Transverse colon (tissue), 4 donors: ENCODE measurements around the gene CCBE1. TPM values are rescaled to one million over a fixed set of nuclear protein-coding genes. Genes with fewer than 3 reads are reported as not detected.

Experiments
- DNase-seq: peaks from one replicate; pipeline ENCODE4 v3.0.0-alpha.2; 2019
- H3K27ac ChIP-seq, 4 donors: fragments of 200-600 bp; sonication (generic); 2 replicates each; pipeline ENCODE4 v1.5.1; 2016 to 2018; ENCODE audit warnings: inconsistent platforms in 4 of 4
- H3K27me3 ChIP-seq: fragments of 200-600 bp; sonication (generic); 2 replicates; pipeline ENCODE4 v1.5.1; 2017; ENCODE audit warnings: inconsistent platforms
- H3K36me3 ChIP-seq, 4 donors: fragments of 200-600 bp; sonication (generic); 2 replicates each; pipeline ENCODE4 v1.5.1; 2017 to 2019; ENCODE audit warnings: inconsistent platforms in 4 of 4
- H3K4me1 ChIP-seq, 4 donors: fragments of 200-600 bp; sonication (generic); 2 replicates each; pipeline ENCODE4 v1.5.1; 2017 to 2020; ENCODE audit warnings: inconsistent platforms in 4 of 4
- H3K4me3 ChIP-seq, 4 donors: fragments of 200-600 bp; sonication (generic); 1 replicate in 1 of 4; 2 replicates in 3 of 4; pipeline versions ENCODE4 v1.5.1 to v1.6.1; 2017 to 2019; ENCODE audit warnings: inconsistent platforms in 4 of 4
- H3K9me3 ChIP-seq, 2 donors: fragments of 200-600 bp; sonication (generic); 2 replicates each; pipeline ENCODE4 v1.5.1; 2017 to 2019; ENCODE audit warnings: inconsistent platforms in 2 of 2
- CTCF ChIP-seq, 5 experiments: fragments of 200-600 bp in 3 of 5; fragments of 450-650 bp in 2 of 5; sonication (generic) in 3 of 5; IDR thresholded peaks; 1 replicate in 2 of 5; 2 replicates in 3 of 5; pipeline ENCODE4 v1.5.1; 2016 to 2017; ENCODE audit warnings: antibody characterized with exemption in 5 of 5, inconsistent platforms in 3 of 5, mild to moderate bottlenecking in 2 of 5, moderate library complexity in 1 of 5
- EP300 ChIP-seq: sonication (generic); formaldehyde crosslinking; IDR thresholded peaks from one replicate; pipeline ENCODE4 v1.6.1; 2017; ENCODE audit warnings: antibody characterized with exemption, low read depth
- POLR2A ChIP-seq: fragments of 450-650 bp; IDR thresholded peaks from one replicate; pipeline ENCODE4 v1.6.1; 2016; ENCODE audit warnings: antibody characterized with exemption, mild to moderate bottlenecking, moderate library complexity
- POLR2AphosphoS5 ChIP-seq, 3 donors: sonication (generic); formaldehyde crosslinking; IDR thresholded peaks; one replicate each; pipeline ENCODE4 v1.6.1; 2016; ENCODE audit warnings: antibody characterized with exemption in 3 of 3
- WGBS, 2 donors: methylation state at CpG; one replicate each; pipeline ENCODE4 v1.1.5; 2018; ENCODE audit warnings: low coverage in 1 of 2; 5-methylcytosine and 5-hydroxymethylcytosine counted together
- in situ Hi-C, 4 donors: fragments of 200-750 bp; cut with MboI; loops; one replicate each; pipeline versions ENCODE4 v1.15.0 to v1.15.1; 2017; ENCODE audit warnings: low sequenced_read_pairs in 3 of 4, low pct_ligation_motif_present in 1 of 4, low pct_unique_long_range_greater_than_20kb in 1 of 4
- intact Hi-C: fragments of 100-400 bp; cut with DNase I; formaldehyde crosslinking; loops from one replicate; pipeline ENCODE4 v1.15.1; 2023; ENCODE audit warnings: low total_unique reads
- total RNA-seq, 4 donors: library from RNA; depleted of rRNA; stranded (reverse); fragments of >200 nt; gene quantifications; one replicate each; pipeline ENCODE4 v1.1.0, GENCODE V29; 2016

CCBE1 gene
- total RNA-seq, 4 donors from 2014 or later = 6.1 to 43.0 (median 15.7) TPM

GRCh38 chr18:59451073-59451472, 246.2 kb downstream of the CCBE1 start:
- H3K4me3 ChIP-seq = no peak overlapping the region
- H3K9me3 ChIP-seq = no peaks in the 10 kb centered on the region
- DNase-seq = no peak
- intact Hi-C loops = no loop called here
- TF ChIP-seq POLR2A (no peak), POLR2AphosphoS5 (IDR thresholded peaks at IDR 0.05) (no peak), EP300 (no peak)
- no peak overlapping the region for H3K27ac ChIP-seq
- in situ Hi-C loops = loop anchor here in 1 of 4 donors (25.0 kb wide), 1 partner anchor 361 kb away; no protein-coding TSS in a partner anchor
- peaks cover 0 to 3% (median 0%) of the 10 kb centered on the region in 4 donors for H3K4me1 ChIP-seq
- H3K36me3 ChIP-seq = no peaks in the 10 kb centered on the region
- 53% methylated on average over 6 of the region's 6 CpGs; no CpG with 5 or more reads in 1 of the 2 donors for WGBS, 2 donors
- H3K27me3 ChIP-seq = no peaks in the 10 kb centered on the region

GRCh38 chr18:59448546-59448945, 248.7 kb downstream of the CCBE1 start:
- no peak for DNase-seq
- intact Hi-C loops (no loop called here), in situ Hi-C loops (no loop called here)
- Histone ChIP-seq H3K27me3 (no peaks in the 10 kb centered on the region), H3K27ac (no peak overlapping the region), H3K9me3 (no peaks in the 10 kb centered on the region), H3K4me3 (no peak overlapping the region), H3K36me3 (no peaks in the 10 kb centered on the region), H3K4me1 (no peaks in the 10 kb centered on the region)
- no peak for TF ChIP-seq EP300
- no peak for TF ChIP-seq CTCF (IDR thresholded peaks at IDR 0.05)
- no peak for TF ChIP-seq POLR2A
- TF ChIP-seq POLR2AphosphoS5 (IDR thresholded peaks at IDR 0.05) = no peak
- WGBS, 2 donors = 73 to 85% methylated on average over 4 of the region's 4 CpGs

GRCh38 chr18:59446012-59446411, 251.2 kb downstream of the CCBE1 start:
- H3K27ac ChIP-seq = no peak overlapping the region
- intact Hi-C loops (no loop called here), in situ Hi-C loops (no loop called here)
- no peaks in the 10 kb centered on the region for H3K27me3 ChIP-seq
- no peak overlapping the region for H3K4me3 ChIP-seq
- no peaks in the 10 kb centered on the region for H3K36me3 ChIP-seq
- no peak for DNase-seq
- no peaks in the 10 kb centered on the region for H3K9me3 ChIP-seq
- 5% methylated on average over 1 of the region's 1 CpG; no CpG with 5 or more reads in 1 of the 2 donors for WGBS, 2 donors
- TF ChIP-seq POLR2A = no peak
- TF ChIP-seq EP300 = no peak
- TF ChIP-seq POLR2AphosphoS5 (IDR thresholded peaks at IDR 0.05) = no peak
- no peak for TF ChIP-seq CTCF (IDR thresholded peaks at IDR 0.05)
- H3K4me1 ChIP-seq = no peaks in the 10 kb centered on the region

- Histone ChIP-seq H3K36me3 (no peaks in the 10 kb centered on the region), H3K9me3 (no peaks in the 10 kb centered on the region), H3K27ac (no peak overlapping the region), H3K4me3 (no peak overlapping the region), H3K27me3 (no peaks in the 10 kb centered on the region), H3K4me1 (no peaks in the 10 kb centered on the region)
- 78 to 90% methylated on average over 3 to 4 of the region's 4 CpGs for WGBS, 2 donors
- TF ChIP-seq POLR2AphosphoS5 (IDR thresholded peaks at IDR 0.05) (no peak), CTCF (IDR thresholded peaks at IDR 0.05) (no peak), POLR2A (no peak), EP300 (no peak)
- in situ Hi-C loops (no loop called here), intact Hi-C loops (loop anchor here (5.0 kb wide), 1 partner anchor 1204 kb away; no protein-coding TSS in a partner anchor)
- no peak for DNase-seq
Measured at GRCh38 chr18:59437851-59438569, 259.2 kb downstream of the CCBE1 start.
